Calu3 (cell line): ENCODE data around the gene TRIM67. TPM values are rescaled to one million over a fixed set of nuclear protein-coding genes. Genes with fewer than 3 reads are reported as not detected.

ENCODE experiments used
- BruUV-seq: library from RNA; stranded (reverse); fragments of 400-500 nt; replicated peaks from 2 replicates; lab custom pipeline; 2021; lab: Mats Ljungman, UMichigan
- CTCF ChIA-PET: fragments of 300-600 bp; sonication (Branson Sonifier 250); formaldehyde crosslinking; loops from one replicate; lab custom pipeline; 2022; ENCODE audit warnings: antibody characterized with exemption; lab: Charles Lee
- DNase-seq: peaks from one replicate; pipeline ENCODE4 v3.0.0; 2022
- H3K27ac Mint-ChIP-seq: one replicate; pipeline ENCODE4 v1.8.0; 2022; ENCODE audit warnings: mixed read lengths; ENCODE audit not compliant: unreplicated experiment
- H3K27me3 Mint-ChIP-seq: one replicate; pipeline ENCODE4 v1.8.0; 2022; ENCODE audit warnings: mixed read lengths; ENCODE audit not compliant: unreplicated experiment
- H3K36me3 Mint-ChIP-seq: one replicate; pipeline ENCODE4 v1.8.0; 2022; ENCODE audit warnings: mild to moderate bottlenecking, moderate library complexity, mixed read lengths; ENCODE audit not compliant: insufficient read depth, unreplicated experiment
- H3K4me1 Mint-ChIP-seq: one replicate; pipeline ENCODE4 v1.8.0; 2022; ENCODE audit warnings: mild to moderate bottlenecking, low read depth, mixed read lengths; ENCODE audit not compliant: unreplicated experiment
- H3K4me3 Mint-ChIP-seq: one replicate; pipeline ENCODE4 v1.8.0; 2022; ENCODE audit warnings: mild to moderate bottlenecking, low read depth, moderate library complexity, mixed read lengths; ENCODE audit not compliant: unreplicated experiment
- H3K9me3 Mint-ChIP-seq: one replicate; pipeline ENCODE4 v1.8.0; 2022; ENCODE audit warnings: low read depth, mixed read lengths; ENCODE audit not compliant: unreplicated experiment
- CTCF ChIP-seq: fragments of 200-600 bp; IDR thresholded peaks from one replicate; pipeline ENCODE4 v1.8.0; 2022; ENCODE audit warnings: antibody characterized with exemption; ENCODE audit not compliant: unreplicated experiment
- intact Hi-C: fragments of 100-400 bp; cut with micrococcal nuclease; formaldehyde crosslinking; loops from one replicate; pipeline ENCODE4 v1.10.0; 2022; ENCODE audit not compliant: unreplicated experiment
- total RNA-seq: library from RNA; stranded (reverse); gene quantifications from 2 replicates; pipeline ENCODE4 v1.2.3, GENCODE V29; 2022

The TRIM67 gene
- total RNA-seq, 1 experiment from 2014 or later: 0.09 TPM

- no peak overlapping the region for H3K27ac Mint-ChIP-seq
- intact Hi-C loops: loop anchor here (5.0 kb wide), 2 partner anchors 167 to 237 kb away; partner anchors contain the start of genes ARV1 and TTC13
- H3K4me3 Mint-ChIP-seq: no peak overlapping the region
- H3K9me3 Mint-ChIP-seq: no peaks in the 10 kb centered on the region
- no TSS peak for BruUV-seq
- CTCF ChIA-PET: interaction anchor here (0.7 kb wide), 1 partner anchor 16 kb away, joined by 3 read pairs; no protein-coding TSS in a partner anchor
- H3K36me3 Mint-ChIP-seq: no peaks in the 10 kb centered on the region
- no peaks in the 10 kb centered on the region for H3K27me3 Mint-ChIP-seq
- no peak for DNase-seq
- TF ChIP-seq CTCF: no peak
- H3K4me1 Mint-ChIP-seq: peaks cover 30% of the 10 kb centered on the region
These were observed 52.1 kb downstream of the TRIM67 start for GRCh38 chr1:231213831-231214573.

- Mint-ChIP-seq H3K4me3 (no peak overlapping the region), H3K36me3 (no peaks in the 10 kb centered on the region), H3K27me3 (no peaks in the 10 kb centered on the region), H3K4me1 (peaks cover 36% of the 10 kb centered on the region), H3K9me3 (no peaks in the 10 kb centered on the region), H3K27ac (no peak overlapping the region)
- CTCF ChIA-PET: interaction anchor here (0.7 kb wide), 2 partner anchors 113 to 291 kb away, joined by 3 to 6 read pairs; no protein-coding TSS in a partner anchor
- DNase-seq: no peak
- BruUV-seq: no TSS peak
- intact Hi-C loops: loop anchor here (5.0 kb wide), 2 partner anchors 168 to 238 kb away; partner anchors contain the start of genes ARV1 and TTC13
- no peak for TF ChIP-seq CTCF
These were observed 53.2 kb downstream of the TRIM67 start for GRCh38 chr1:231214918-231215680.

- H3K9me3 Mint-ChIP-seq: no peaks in the 10 kb centered on the region
- BruUV-seq: no TSS peak
- no peaks in the 10 kb centered on the region for H3K27me3 Mint-ChIP-seq
- H3K27ac Mint-ChIP-seq: no peak overlapping the region
- intact Hi-C loops: no loop called here
- H3K36me3 Mint-ChIP-seq: no peaks in the 10 kb centered on the region
- TF ChIP-seq CTCF: no peak
- DNase-seq: no peak
- CTCF ChIA-PET: interaction anchor here (1.0 to 1.1 kb wide), 2 partner anchors 18 to 20 kb away, joined by 3 read pairs; no protein-coding TSS in a partner anchor
- peaks cover 40% of the 10 kb centered on the region for H3K4me1 Mint-ChIP-seq
- no peak overlapping the region for H3K4me3 Mint-ChIP-seq
These were observed 54.0 kb downstream of the TRIM67 start for GRCh38 chr1:231215681-231216385.

- DNase-seq: no peak
- no TSS peak for BruUV-seq
- Mint-ChIP-seq H3K27ac (no peak overlapping the region), H3K4me3 (no peak overlapping the region), H3K4me1 (peaks cover 36% of the 10 kb centered on the region), H3K27me3 (no peaks in the 10 kb centered on the region), H3K9me3 (no peaks in the 10 kb centered on the region), H3K36me3 (no peaks in the 10 kb centered on the region)
- CTCF ChIA-PET: interaction anchor here (1.0 to 1.1 kb wide), 2 partner anchors 17 to 21 kb away, joined by 3 read pairs; no protein-coding TSS in a partner anchor
- TF ChIP-seq CTCF: no peak
- intact Hi-C loops: no loop called here
These were observed 54.6 kb downstream of the TRIM67 start for GRCh38 chr1:231216498-231216897.
